HepG2 (cell line): Measurements from ENCODE around the gene TRAPPC4. TPM values are rescaled to one million over a fixed set of nuclear protein-coding genes. Genes with fewer than 3 reads are reported as not detected.

Experiments
- ATAC-seq: fragments of 200-7000 bp; cut with Tn5 transposase; 3 replicates; pipeline ENCODE4 v1.9.1; 2020; ENCODE audit warnings: mild to moderate bottlenecking, moderate library complexity
- BruUV-seq: library from RNA; stranded (reverse); fragments of 400-500 nt; replicated peaks from 2 replicates; lab custom pipeline; 2021; lab: Mats Ljungman, UMichigan
- CTCF ChIA-PET: fragments of 300-600 bp; formaldehyde crosslinking; extraction: SDS; loops from one replicate; lab custom pipeline; 2021; ENCODE audit warnings: low total read pairs, inconsistent platforms, low intra/inter-chr PET ratio; lab: Yijun Ruan, JAX
- POLR2A ChIA-PET: fragments of 350-600 bp; sonication (Branson Sonifier 250); formaldehyde crosslinking; loops from one replicate; lab custom pipeline; 2020; ENCODE audit warnings: antibody characterized with exemption, inconsistent platforms; lab: Yijun Ruan, JAX
- DNase-seq: peaks from one replicate; pipeline ENCODE4 v3.0.0-alpha.2; 2015; ENCODE audit warnings: low spot score
- FAIRE-seq: peaks from 3 replicates; lab custom pipeline; 2011; peaks lifted over from hg19 to GRCh38; lab: Jason Lieb, UNC
- H2AFZ ChIP-seq: one replicate; pipeline ENCODE4 v1.6.1; 2011; ENCODE audit warnings: low read length, inconsistent platforms
- H3K27ac ChIP-seq: fragments of 300-600 bp; 3 replicates; pipeline ENCODE4 v1.8.0; 2011; ENCODE audit warnings: mixed run types, mild to moderate bottlenecking, mixed read lengths, low read length, inconsistent platforms; ENCODE audit not compliant: insufficient read depth; ENCODE audit errors: extremely low read length
- H3K27me3 ChIP-seq, 2 experiments: fragments of 200-600 bp in 1 of 2; 2 replicates in 1 of 2; 3 replicates in 1 of 2; pipeline versions ENCODE4 v1.6.0 to v1.8.0; 2011; ENCODE audit warnings: low read length in 2 of 2, mild to moderate bottlenecking in 2 of 2, moderate library complexity in 2 of 2, inconsistent platforms in 1 of 2; ENCODE audit not compliant: insufficient read depth in 2 of 2, control insufficient read depth in 1 of 2
- H3K36me3 ChIP-seq, 2 experiments: fragments of 200-600 bp in 1 of 2; replicated peaks in 1 of 2; 2 replicates in 1 of 2; 3 replicates in 1 of 2; pipeline versions ENCODE4 v1.5.1 to v1.8.0; 2011; ENCODE audit warnings: low read length in 2 of 2, inconsistent platforms in 1 of 2; ENCODE audit not compliant: insufficient read depth in 2 of 2, control insufficient read depth in 1 of 2
- H3K4me1 ChIP-seq: 2 replicates; pipeline ENCODE4 v1.5.1; 2012; ENCODE audit warnings: low read length, inconsistent platforms; ENCODE audit not compliant: insufficient read depth
- H3K4me2 ChIP-seq: 2 replicates; pipeline ENCODE4 v1.6.0; 2011; ENCODE audit warnings: low read depth, low read length, inconsistent platforms
- H3K4me3 ChIP-seq, 3 experiments: fragments of 200-600 bp in 1 of 3; sonication (generic), shearing (Covaris generic) in 1 of 3; replicated peaks in 1 of 3; 2 replicates each; pipeline ENCODE4 v1.5.1; 2011 to 2016; ENCODE audit warnings: low read length in 3 of 3, inconsistent platforms in 2 of 3, low read depth in 2 of 3, mild to moderate bottlenecking in 2 of 3, control low read depth in 1 of 3, mixed read lengths in 1 of 3; ENCODE audit not compliant: insufficient read depth in 1 of 3
- H3K79me2 ChIP-seq: one replicate; pipeline ENCODE4 v1.6.1; 2011; ENCODE audit warnings: low read length, inconsistent platforms; ENCODE audit not compliant: insufficient read depth
- H3K9ac ChIP-seq: 2 replicates; pipeline ENCODE4 v1.6.0; 2011; ENCODE audit warnings: mild to moderate bottlenecking, low read depth, low read length, inconsistent platforms; ENCODE audit not compliant: insufficient read depth
- H3K9me3 ChIP-seq: 2 replicates; pipeline ENCODE4 v1.5.1; 2012; ENCODE audit warnings: mild to moderate bottlenecking, low read length
- H4K20me1 ChIP-seq: 2 replicates; pipeline ENCODE4 v1.6.0; 2011; ENCODE audit warnings: inconsistent platforms, mild to moderate bottlenecking, low read length, moderate library complexity; ENCODE audit not compliant: insufficient read depth
- HNF1B ChIP-seq: sonication (generic); formaldehyde crosslinking; IDR thresholded peaks from 2 replicates; pipeline ENCODE4 v1.5.1; 2020; ENCODE audit warnings: mild to moderate bottlenecking, moderate library complexity, missing genetic modification reagents
- RBFOX2 ChIP-seq: fragments of 200-400 bp; formaldehyde crosslinking; IDR thresholded peaks from 2 replicates; pipeline ENCODE4 v1.6.1; 2017; ENCODE audit warnings: low read depth, mild to moderate bottlenecking, low read length
- SAP130 ChIP-seq: IDR thresholded peaks from 2 replicates; pipeline ENCODE4 v1.6.1; 2016; ENCODE audit warnings: low read depth
- SOX6 ChIP-seq, 2 experiments: fragments of 450-650 bp in 1 of 2; sonication (generic) in 1 of 2; formaldehyde crosslinking in 1 of 2; IDR thresholded peaks; 2 replicates each; pipeline versions ENCODE4 v1.4.0 to v1.6.1; 2017 to 2020; ENCODE audit warnings: antibody characterized with exemption in 1 of 2, mild to moderate bottlenecking in 1 of 2, missing genetic modification reagents in 1 of 2
- ZC3H13 ChIP-seq: sonication (generic); formaldehyde crosslinking; IDR thresholded peaks from 2 replicates; pipeline ENCODE4 v1.8.1; 2023; ENCODE audit warnings: mild to moderate bottlenecking, missing genetic modification reagents, moderate library complexity
- ZIK1 ChIP-seq: sonication (generic); formaldehyde crosslinking; IDR thresholded peaks from 2 replicates; pipeline ENCODE4 v1.5.0; 2020; ENCODE audit warnings: mild to moderate bottlenecking, low read depth, missing genetic modification reagents, borderline replicate concordance
- ZNF350 ChIP-seq: sonication (generic); formaldehyde crosslinking; IDR thresholded peaks from 2 replicates; pipeline ENCODE4 v1.4.0; 2020; ENCODE audit warnings: mild to moderate bottlenecking, low read depth, missing genetic modification reagents, borderline replicate concordance
- ZSCAN31 ChIP-seq: sonication (generic); formaldehyde crosslinking; IDR thresholded peaks from 2 replicates; pipeline ENCODE4 v1.5.0; 2020; ENCODE audit warnings: low read depth, mild to moderate bottlenecking, missing genetic modification reagents
- WGBS: methylation state at CpG from one replicate; pipeline ENCODE4 v1.1.6; 2017; ENCODE audit warnings: low lambda C conversion rate; 5-methylcytosine and 5-hydroxymethylcytosine counted together
- in situ Hi-C: cut with HindIII; loops from 2 replicates; pipeline ENCODE4 v1.10.0; 2017; ENCODE audit warnings: low pct_unique_long_range_greater_than_20kb; ENCODE audit not compliant: extremely low pct_ligation_motif_present
- intact Hi-C: fragments of 100-400 bp; cut with micrococcal nuclease; formaldehyde crosslinking; loops from one replicate; pipeline ENCODE4 v1.10.0; 2022; ENCODE audit not compliant: unreplicated experiment
- polyA plus RNA-seq, 8 experiments: library from polyadenylated mRNA; depleted of rRNA in 3 of 8; stranded (reverse) in 7 of 8; unstranded in 1 of 8; fragments of >200 nt; fragmentation: Illumina TruSeq in 4 of 8; extraction: Trizol in 4 of 8; gene quantifications; 2 replicates each; pipeline versions ENCODE4 v1.2.1 to v1.2.3, GENCODE V29; 2011 to 2016; ENCODE audit warnings: low read depth in 4 of 8, missing spikeins in 1 of 8, mixed read lengths in 1 of 8; ENCODE audit not compliant: insufficient read depth in 1 of 8
- total RNA-seq, 5 experiments: library from RNA; depleted of rRNA; stranded (reverse); fragments of >200 nt; fragmentation: Illumina TruSeq; extraction: Trizol; gene quantifications; 2 replicates each; pipeline ENCODE4 v1.2.3, GENCODE V29; 2016; ENCODE audit warnings: low read depth in 1 of 5
- TF ChIP-seq, protein P1 (sequence below): sonication (generic); formaldehyde crosslinking; IDR thresholded peaks from 2 replicates; pipeline ENCODE4 v1.4.0; 2020; ENCODE audit warnings: missing genetic modification reagents, low read depth, mild to moderate bottlenecking, borderline replicate concordance
- TF ChIP-seq, protein P2 (sequence below): sonication (generic); formaldehyde crosslinking; IDR thresholded peaks from 2 replicates; pipeline ENCODE4 v1.5.1; 2020; ENCODE audit warnings: missing genetic modification reagents, mild to moderate bottlenecking, borderline replicate concordance

Gene TRAPPC4
- total and polyA plus RNA-seq, 2 of the 13 experiments (the other 11 are each of a cell fraction or from before 2014, with no cell fraction given): 97.4 to 140 TPM

- Histone ChIP-seq H3K4me1 (peaks cover 92% of the 10 kb centered on the region), H3K27ac (peak overlapping the region; percentile 77), H3K4me3 (no peak overlapping the region), H3K27me3 (peaks cover 0 to 3% of the 10 kb centered on the region in 2 experiments; a peak in 2 of 5 replicates), H3K4me2 (peak overlapping the region; percentile 99), H3K9ac (no peak overlapping the region), H4K20me1 (peaks cover 5% of the 10 kb centered on the region; the same call in 1 of the 2 replicates), H3K9me3 (no peaks in the 10 kb centered on the region), H2AFZ (no peak overlapping the region), H3K36me3 (peaks cover 4% of the 10 kb centered on the region in 2 experiments; a peak in 3 of 5 replicates), H3K79me2 (peaks cover 62% of the 10 kb centered on the region)
- intact Hi-C loops (no loop called here), in situ Hi-C loops (no loop called here)
- POLR2A ChIA-PET: interaction anchor here (1.0 to 2.8 kb wide), 5 partner anchors 8 to 71 kb away, joined by 3 to 12 read pairs (median 6); partner anchors contain the start of genes CENATAC and VPS11
- BruUV-seq: no TSS peak
- no peak for ATAC-seq
- FAIRE-seq: no peak
- TF ChIP-seq, protein P1, sequence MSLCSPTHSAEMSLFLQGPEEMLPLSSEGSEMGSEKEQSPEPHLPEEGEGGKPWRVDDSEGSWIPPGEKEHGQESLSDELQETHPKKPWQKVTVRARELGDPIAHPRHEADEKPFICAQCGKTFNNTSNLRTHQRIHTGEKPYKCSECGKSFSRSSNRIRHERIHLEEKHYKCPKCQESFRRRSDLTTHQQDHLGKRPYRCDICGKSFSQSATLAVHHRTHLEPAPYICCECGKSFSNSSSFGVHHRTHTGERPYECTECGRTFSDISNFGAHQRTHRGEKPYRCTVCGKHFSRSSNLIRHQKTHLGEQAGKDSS (CRISPR knock-in tag): no peak
- TF ChIP-seq ZSCAN31: no peak
- TF ChIP-seq RBFOX2: peak; percentile 45; the same call in 1 of the 2 replicates
- DNase-seq: no peak
- CTCF ChIA-PET: no interaction called here
Measured at GRCh38 chr11:119023741-119024140, 5.2 kb downstream of the TRAPPC4 start.

DNA sequence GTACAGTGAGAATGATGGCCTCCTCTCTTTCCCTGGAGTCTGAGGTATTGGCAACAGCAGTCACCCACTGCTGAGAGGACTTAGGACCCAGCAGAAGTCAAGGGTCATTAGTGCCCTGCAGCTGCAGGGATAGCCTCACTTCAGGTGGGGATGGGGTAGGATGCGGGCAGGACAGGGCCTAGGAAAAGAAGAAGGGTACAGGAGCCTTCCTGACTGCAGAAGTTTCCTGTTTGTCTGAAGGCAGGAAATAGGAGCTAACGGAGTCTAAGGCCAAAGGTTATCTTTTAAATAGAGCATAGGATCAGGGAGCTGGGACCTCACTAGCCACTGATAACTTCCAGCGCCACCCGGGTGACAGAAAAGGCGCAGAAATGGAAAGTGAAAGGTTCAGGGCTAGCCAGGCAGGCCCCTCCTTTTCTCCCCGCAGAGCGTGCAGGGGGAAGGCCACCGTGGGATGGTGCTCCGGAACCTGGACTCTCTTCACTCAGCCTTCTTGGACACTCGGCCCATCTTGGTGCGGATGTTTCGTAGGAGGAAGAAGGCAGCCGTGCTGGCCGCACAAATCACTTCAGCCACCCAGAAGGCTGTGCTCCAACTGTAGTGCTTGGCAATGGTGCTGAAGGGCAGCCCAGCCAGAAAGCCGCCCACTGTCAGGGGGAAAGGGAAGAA lies 6.0 kb downstream of the TRAPPC4 start:
- H3K4me1 ChIP-seq: peaks cover 97% of the 10 kb centered on the region
- no peaks in the 10 kb centered on the region for H3K9me3 ChIP-seq
- ChIA-PET POLR2A (interaction anchor here (1.1 to 2.8 kb wide), 6 partner anchors 9 to 78 kb away, joined by 3 to 12 read pairs (median 6); partner anchors contain the start of genes CENATAC, DPAGT1, HMBS and VPS11), CTCF (no interaction called here)
- no peaks in the 10 kb centered on the region for H3K27me3 ChIP-seq
- H2AFZ ChIP-seq: no peak overlapping the region
- intact Hi-C loops: no loop called here
- H3K9ac ChIP-seq: no peak overlapping the region
- peaks cover 63% of the 10 kb centered on the region for H3K79me2 ChIP-seq
- peak overlapping the region; percentile 99 for H3K4me2 ChIP-seq
- H3K36me3 ChIP-seq: peaks cover 4% of the 10 kb centered on the region in 2 experiments; a peak in 3 of 5 replicates
- peaks cover 5% of the 10 kb centered on the region; the same call in 1 of the 2 replicates for H4K20me1 ChIP-seq
- no TSS peak for BruUV-seq
- H3K4me3 ChIP-seq: peak overlapping the region in 1 of 3 experiments; percentile 82; a peak in 2 of 6 replicates
- DNase-seq (peak; percentile 49), ATAC-seq (peak; percentile 17), FAIRE-seq (peak; percentile 50)
- peak overlapping the region; percentile 77 for H3K27ac ChIP-seq
- WGBS: 56% methylated on average over 15 of the region's 15 CpGs
- in situ Hi-C loops: no loop called here
- TF ChIP-seq ZIK1 (no peak), ZC3H13 (CRISPR knock-in tag) (0 out of 2 replicates have a peak, but pooled peaks have one; percentile 58), SAP130 (CRISPR knock-in tag) (peak; percentile 51), HNF1B (CRISPR knock-in tag) (peak; percentile 20; the same call in 1 of the 2 replicates), SOX6 (IDR thresholded peaks at IDR 0.05) (no peak), SOX6 (CRISPR knock-in tag; IDR thresholded peaks at IDR 0.05) (peak; percentile 44), ZNF350 (CRISPR knock-in tag) (peak; percentile 67; the same call in 1 of the 2 replicates)
- TF ChIP-seq, protein P2, sequence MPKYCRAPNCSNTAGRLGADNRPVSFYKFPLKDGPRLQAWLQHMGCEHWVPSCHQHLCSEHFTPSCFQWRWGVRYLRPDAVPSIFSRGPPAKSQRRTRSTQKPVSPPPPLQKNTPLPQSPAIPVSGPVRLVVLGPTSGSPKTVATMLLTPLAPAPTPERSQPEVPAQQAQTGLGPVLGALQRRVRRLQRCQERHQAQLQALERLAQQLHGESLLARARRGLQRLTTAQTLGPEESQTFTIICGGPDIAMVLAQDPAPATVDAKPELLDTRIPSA (CRISPR knock-in tag): no peak
